Activated T-cell treated with anti-CD3 and anti-CD28 coated beads, Interleukin-2, amount 50 U/mL, for 24 hours (primary cell): Measurements from ENCODE around the gene NDUFAF4.

ENCODE experiments used
- DNase-seq: peaks from one replicate; pipeline ENCODE4 v3.0.0-alpha.2; 2020
- H3K27ac Mint-ChIP-seq: 2 replicates; pipeline ENCODE4 v1.8.0; 2020; ENCODE audit warnings: mild to moderate bottlenecking, mixed read lengths
- H3K27me3 Mint-ChIP-seq: 2 replicates; pipeline ENCODE4 v1.8.0; 2020; ENCODE audit warnings: mixed read lengths
- H3K36me3 Mint-ChIP-seq: 2 replicates; pipeline ENCODE4 v1.8.0; 2020; ENCODE audit warnings: low read depth, mixed read lengths
- H3K4me1 Mint-ChIP-seq: 2 replicates; pipeline ENCODE4 v1.8.0; 2020; ENCODE audit warnings: low read depth, mixed read lengths
- H3K4me3 Mint-ChIP-seq: 2 replicates; pipeline ENCODE4 v1.8.0; 2020; ENCODE audit warnings: mild to moderate bottlenecking, moderate library complexity, mixed read lengths
- H3K9me3 Mint-ChIP-seq: 2 replicates; pipeline ENCODE4 v1.8.0; 2020; ENCODE audit warnings: mixed read lengths

NDUFAF4 gene

GRCh38 chr6:96876886-96877545 is 20.7 kb downstream of the NDUFAF4 start:
- Mint-ChIP-seq H3K4me1 (no peaks in the 10 kb centered on the region), H3K4me3 (no peak overlapping the region), H3K27ac (no peak overlapping the region), H3K27me3 (no peaks in the 10 kb centered on the region), H3K9me3 (no peaks in the 10 kb centered on the region), H3K36me3 (no peaks in the 10 kb centered on the region)
- no peak for DNase-seq

GRCh38 chr6:96872976-96873375 is 24.7 kb downstream of the NDUFAF4 start:
- Mint-ChIP-seq H3K4me1 (no peaks in the 10 kb centered on the region), H3K9me3 (no peaks in the 10 kb centered on the region), H3K4me3 (no peak overlapping the region), H3K27ac (no peak overlapping the region), H3K27me3 (peaks cover 8% of the 10 kb centered on the region), H3K36me3 (no peaks in the 10 kb centered on the region)
- no peak for DNase-seq

GRCh38 chr6:96865055-96865405 is 32.7 kb downstream of the NDUFAF4 start:
- Mint-ChIP-seq H3K36me3 (no peaks in the 10 kb centered on the region), H3K27me3 (peaks cover 42% of the 10 kb centered on the region), H3K4me1 (no peaks in the 10 kb centered on the region), H3K27ac (no peak overlapping the region), H3K9me3 (peaks cover 4% of the 10 kb centered on the region), H3K4me3 (no peak overlapping the region)
- no peak for DNase-seq

DNA sequence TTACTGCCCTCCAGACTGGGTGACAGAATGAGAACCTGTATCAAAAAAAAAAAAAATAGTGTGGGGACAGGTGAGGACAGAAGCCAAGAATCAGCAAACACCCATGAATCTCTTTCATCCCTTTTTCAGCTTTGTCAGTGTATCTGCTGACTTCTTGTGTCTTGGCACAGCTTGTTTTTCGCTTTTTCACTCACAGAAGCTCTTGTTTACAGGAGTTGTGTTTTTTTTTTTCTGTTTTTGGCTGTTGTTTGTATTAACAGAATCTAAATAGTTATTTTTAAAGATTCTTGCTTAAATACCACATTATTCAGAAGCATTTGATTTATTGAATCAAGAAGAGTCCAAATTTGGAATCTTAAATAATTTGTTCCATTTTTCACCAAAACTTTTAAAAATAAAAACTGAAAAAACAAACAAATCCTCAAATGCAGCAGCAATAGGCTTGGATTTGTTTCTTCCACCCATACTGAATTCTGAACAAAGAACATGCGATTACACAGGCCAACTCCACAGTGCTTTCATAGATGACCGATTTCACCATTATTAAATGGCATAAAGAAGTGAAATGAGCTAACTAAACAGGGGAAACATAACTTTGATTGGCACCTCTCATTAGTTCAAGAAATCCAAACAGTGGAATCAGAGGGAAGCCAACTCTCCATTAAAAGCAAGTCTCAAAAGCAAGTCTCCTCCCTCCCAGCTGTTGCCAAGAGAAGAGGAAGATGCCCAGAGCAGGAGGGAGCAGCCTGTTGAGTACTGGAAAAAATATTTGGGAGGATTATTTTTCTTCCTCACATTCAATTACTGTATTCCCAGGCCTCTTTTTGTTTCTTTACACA is 33.3 kb downstream of the NDUFAF4 start:
- Mint-ChIP-seq H3K4me3 (no peak overlapping the region), H3K9me3 (peaks cover 4% of the 10 kb centered on the region), H3K36me3 (no peaks in the 10 kb centered on the region), H3K27ac (no peak overlapping the region), H3K4me1 (no peaks in the 10 kb centered on the region), H3K27me3 (peaks cover 45% of the 10 kb centered on the region)
- DNase-seq: no peak

DNA sequence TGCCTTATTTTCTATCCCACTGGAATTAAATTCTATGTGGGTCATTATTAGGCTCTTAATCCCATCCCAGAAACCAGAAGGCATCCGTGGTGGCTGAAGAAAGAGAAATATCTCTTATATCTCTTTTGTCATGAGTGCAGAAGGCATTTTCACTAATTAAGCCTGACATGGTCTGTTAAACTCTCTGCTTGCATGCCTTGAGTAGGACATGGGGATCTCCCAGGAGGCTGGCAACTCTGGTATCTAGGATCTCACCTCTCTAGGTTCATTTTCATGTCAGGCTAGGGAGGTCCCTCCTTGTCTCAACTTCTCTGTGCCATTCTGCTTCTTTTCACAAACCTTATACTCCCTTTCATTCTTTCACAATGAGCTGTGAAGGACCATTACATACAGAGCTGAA is 35.1 kb downstream of the NDUFAF4 start:
- H3K9me3 Mint-ChIP-seq: peaks cover 4% of the 10 kb centered on the region
- H3K4me1 Mint-ChIP-seq: no peaks in the 10 kb centered on the region

DNA sequence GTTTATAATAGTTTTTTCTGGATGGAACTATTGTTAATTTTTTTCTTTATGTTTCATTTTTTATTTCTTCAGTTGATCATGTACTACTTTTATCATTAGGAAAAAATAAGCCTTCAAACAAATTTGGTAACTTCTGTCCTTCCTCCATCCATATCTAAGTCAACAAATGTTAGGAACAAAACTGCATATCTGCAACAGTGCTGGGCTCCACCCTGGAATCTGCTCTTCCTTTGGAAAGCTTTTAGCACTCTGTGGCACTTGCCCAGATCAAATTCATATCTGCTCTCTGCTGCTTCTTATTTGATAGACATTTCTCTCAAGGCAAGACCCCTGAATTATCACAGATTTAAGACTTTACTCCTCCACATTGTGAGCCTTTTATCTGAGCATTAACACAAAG is 36.1 kb downstream of the NDUFAF4 start:
- Mint-ChIP-seq H3K4me3 (no peak overlapping the region), H3K4me1 (no peaks in the 10 kb centered on the region), H3K9me3 (peaks cover 4% of the 10 kb centered on the region), H3K27me3 (peaks cover 39% of the 10 kb centered on the region), H3K27ac (no peak overlapping the region), H3K36me3 (no peaks in the 10 kb centered on the region)
- no peak for DNase-seq

More for the DNA sequence above, 35.1 kb downstream of the NDUFAF4 start:
- DNase-seq: no peak
- Mint-ChIP-seq H3K27me3 (peaks cover 38% of the 10 kb centered on the region), H3K36me3 (no peaks in the 10 kb centered on the region), H3K4me3 (no peak overlapping the region), H3K27ac (no peak overlapping the region)

GRCh38 chr6:96856856-96857255 is 40.8 kb downstream of the NDUFAF4 start:
- H3K9me3 Mint-ChIP-seq: peaks cover 4% of the 10 kb centered on the region
- DNase-seq: no peak
- no peaks in the 10 kb centered on the region for H3K4me1 Mint-ChIP-seq
- no peak overlapping the region for H3K27ac Mint-ChIP-seq
- no peaks in the 10 kb centered on the region for H3K36me3 Mint-ChIP-seq
- peaks cover 28% of the 10 kb centered on the region for H3K27me3 Mint-ChIP-seq
- H3K4me3 Mint-ChIP-seq: no peak overlapping the region

DNA sequence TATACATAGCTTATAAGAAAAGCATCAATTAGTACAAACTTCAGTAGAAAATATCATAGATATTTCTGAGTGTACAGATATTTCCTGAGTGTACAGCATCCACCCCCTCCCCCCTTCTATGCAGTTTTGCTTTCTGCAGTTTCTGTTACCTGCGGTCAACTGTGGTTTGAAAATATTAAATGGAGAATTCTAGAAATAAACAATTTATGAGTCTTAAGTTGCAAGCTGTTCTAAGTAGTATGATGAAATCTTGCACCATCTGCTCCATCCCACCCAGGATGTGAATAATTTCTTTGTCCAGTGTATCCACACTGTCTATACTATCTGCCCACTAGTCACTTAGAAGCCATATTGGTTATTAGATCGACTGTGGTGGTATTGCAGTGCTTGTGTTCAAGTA is 44.6 kb downstream of the NDUFAF4 start:
- H3K4me3 Mint-ChIP-seq: no peak overlapping the region
- H3K4me1 Mint-ChIP-seq: no peaks in the 10 kb centered on the region
- no peaks in the 10 kb centered on the region for H3K36me3 Mint-ChIP-seq
- peaks cover 2% of the 10 kb centered on the region for H3K9me3 Mint-ChIP-seq
- no peak for DNase-seq
- peaks cover 11% of the 10 kb centered on the region for H3K27me3 Mint-ChIP-seq
- no peak overlapping the region for H3K27ac Mint-ChIP-seq

DNA sequence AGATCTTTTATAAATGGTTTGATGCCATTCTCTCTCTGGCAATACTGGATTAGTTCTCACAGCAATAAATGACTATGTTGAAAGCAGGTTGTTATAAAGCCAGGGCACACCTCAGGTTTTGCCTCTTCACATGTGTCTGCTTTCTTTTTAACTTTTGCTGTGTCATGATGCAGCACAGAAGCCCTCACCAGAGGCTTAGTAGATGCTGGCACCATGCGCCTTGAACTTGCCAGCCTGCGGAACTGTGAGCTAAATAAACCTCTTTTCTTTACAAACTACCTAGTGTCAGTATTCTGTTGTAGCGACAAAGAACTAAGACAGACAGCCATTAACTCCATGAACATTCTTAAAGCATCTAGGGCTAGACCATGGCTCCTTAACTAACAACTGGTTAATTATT is 45.1 kb downstream of the NDUFAF4 start:
- Mint-ChIP-seq H3K9me3 (peaks cover 3% of the 10 kb centered on the region), H3K27ac (no peak overlapping the region), H3K4me3 (no peak overlapping the region), H3K36me3 (no peaks in the 10 kb centered on the region), H3K27me3 (peaks cover 14% of the 10 kb centered on the region), H3K4me1 (no peaks in the 10 kb centered on the region)
- no peak for DNase-seq

- no peak overlapping the region for H3K4me3 Mint-ChIP-seq
- DNase-seq: no peak
- H3K4me1 Mint-ChIP-seq: no peaks in the 10 kb centered on the region
- no peaks in the 10 kb centered on the region for H3K36me3 Mint-ChIP-seq
- no peak overlapping the region for H3K27ac Mint-ChIP-seq
- H3K27me3 Mint-ChIP-seq: peaks cover 20% of the 10 kb centered on the region
- peaks cover 10% of the 10 kb centered on the region for H3K9me3 Mint-ChIP-seq
These were observed 45.8 kb downstream of the NDUFAF4 start for GRCh38 chr6:96851858-96852257.

DNA sequence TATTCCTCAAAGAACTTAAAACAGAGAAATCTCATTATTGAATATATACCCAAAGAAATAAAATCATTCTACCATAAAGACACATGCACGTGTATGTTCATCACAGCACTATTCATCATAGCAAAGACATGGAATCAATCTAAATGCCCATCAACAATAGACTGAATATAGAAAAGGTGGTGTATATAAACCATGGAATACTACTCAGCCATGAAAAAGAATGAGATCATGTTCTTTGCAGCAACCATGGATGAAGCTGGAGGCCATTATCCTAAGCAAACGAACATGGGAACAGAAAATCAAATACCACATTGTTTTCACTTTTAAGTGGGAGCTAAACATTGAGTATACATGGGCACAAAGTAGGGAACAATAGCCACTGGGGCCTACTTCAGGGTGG is 48.1 kb downstream of the NDUFAF4 start:
- Mint-ChIP-seq H3K4me1 (no peaks in the 10 kb centered on the region), H3K27me3 (peaks cover 29% of the 10 kb centered on the region), H3K4me3 (no peak overlapping the region), H3K27ac (no peak overlapping the region), H3K36me3 (no peaks in the 10 kb centered on the region), H3K9me3 (peaks cover 25% of the 10 kb centered on the region)
- no peak for DNase-seq

GRCh38 chr6:96844530-96844929 is 53.2 kb downstream of the NDUFAF4 start:
- Mint-ChIP-seq H3K4me1 (no peaks in the 10 kb centered on the region), H3K36me3 (no peaks in the 10 kb centered on the region), H3K27ac (no peak overlapping the region), H3K4me3 (no peak overlapping the region), H3K9me3 (peaks cover 27% of the 10 kb centered on the region), H3K27me3 (peaks cover 39% of the 10 kb centered on the region)
- no peak for DNase-seq

GRCh38 chr6:96841345-96841744 is 56.3 kb downstream of the NDUFAF4 start:
- peaks cover 11% of the 10 kb centered on the region for H3K4me1 Mint-ChIP-seq
- peaks cover 14% of the 10 kb centered on the region for H3K9me3 Mint-ChIP-seq
- DNase-seq: no peak
- peaks cover 50% of the 10 kb centered on the region for H3K27me3 Mint-ChIP-seq
- H3K27ac Mint-ChIP-seq: no peak overlapping the region
- no peaks in the 10 kb centered on the region for H3K36me3 Mint-ChIP-seq
- H3K4me3 Mint-ChIP-seq: no peak overlapping the region
